ENCODE results near the gene ASNS. TPM values are rescaled to one million over a fixed set of nuclear protein-coding genes. Genes with fewer than 3 reads are reported as not detected.

ASNS gene
- total and polyA plus RNA-seq, 2 experiments from 2014 or later: 163 to 166 TPM

- no peaks in the 10 kb centered on the region for H3K27me3 ChIP-seq (ENCODE audit: insufficient read depth)
- Mint-ChIP-seq H3K9me3 (no peaks in the 10 kb centered on the region), H3K36me3 (ENCODE audit: low read depth) (peaks cover 89% of the 10 kb centered on the region), H3K27ac (no peak overlapping the region), H3K27me3 (ENCODE audit: insufficient read depth, low read depth, poor library complexity) (peaks cover 8% of the 10 kb centered on the region), H3K4me3 (no peak overlapping the region), H3K4me1 (no peaks in the 10 kb centered on the region)
- no peak overlapping the region for H3K4me3 ChIP-seq
- H3K36me3 ChIP-seq (ENCODE audit: insufficient read depth): peaks cover 68% of the 10 kb centered on the region
- H3F3A ChIP-seq (replicated peaks; ENCODE audit: low read depth): no peaks in the 10 kb centered on the region
- H3K9me2 ChIP-seq (ENCODE audit: insufficient read depth): no peaks in the 10 kb centered on the region
- TF ChIP-seq, protein P1, sequence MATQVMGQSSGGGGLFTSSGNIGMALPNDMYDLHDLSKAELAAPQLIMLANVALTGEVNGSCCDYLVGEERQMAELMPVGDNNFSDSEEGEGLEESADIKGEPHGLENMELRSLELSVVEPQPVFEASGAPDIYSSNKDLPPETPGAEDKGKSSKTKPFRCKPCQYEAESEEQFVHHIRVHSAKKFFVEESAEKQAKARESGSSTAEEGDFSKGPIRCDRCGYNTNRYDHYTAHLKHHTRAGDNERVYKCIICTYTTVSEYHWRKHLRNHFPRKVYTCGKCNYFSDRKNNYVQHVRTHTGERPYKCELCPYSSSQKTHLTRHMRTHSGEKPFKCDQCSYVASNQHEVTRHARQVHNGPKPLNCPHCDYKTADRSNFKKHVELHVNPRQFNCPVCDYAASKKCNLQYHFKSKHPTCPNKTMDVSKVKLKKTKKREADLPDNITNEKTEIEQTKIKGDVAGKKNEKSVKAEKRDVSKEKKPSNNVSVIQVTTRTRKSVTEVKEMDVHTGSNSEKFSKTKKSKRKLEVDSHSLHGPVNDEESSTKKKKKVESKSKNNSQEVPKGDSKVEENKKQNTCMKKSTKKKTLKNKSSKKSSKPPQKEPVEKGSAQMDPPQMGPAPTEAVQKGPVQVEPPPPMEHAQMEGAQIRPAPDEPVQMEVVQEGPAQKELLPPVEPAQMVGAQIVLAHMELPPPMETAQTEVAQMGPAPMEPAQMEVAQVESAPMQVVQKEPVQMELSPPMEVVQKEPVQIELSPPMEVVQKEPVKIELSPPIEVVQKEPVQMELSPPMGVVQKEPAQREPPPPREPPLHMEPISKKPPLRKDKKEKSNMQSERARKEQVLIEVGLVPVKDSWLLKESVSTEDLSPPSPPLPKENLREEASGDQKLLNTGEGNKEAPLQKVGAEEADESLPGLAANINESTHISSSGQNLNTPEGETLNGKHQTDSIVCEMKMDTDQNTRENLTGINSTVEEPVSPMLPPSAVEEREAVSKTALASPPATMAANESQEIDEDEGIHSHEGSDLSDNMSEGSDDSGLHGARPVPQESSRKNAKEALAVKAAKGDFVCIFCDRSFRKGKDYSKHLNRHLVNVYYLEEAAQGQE (IDR thresholded peaks at IDR 0.05; ENCODE audit: unreplicated experiment): no peak
- TF ChIP-seq ZNF114 (CRISPR knock-in tag; IDR thresholded peaks at IDR 0.05) (no peak), JUNB (IDR thresholded peaks at IDR 0.05; ENCODE audit: unreplicated experiment) (no peak)
- TF ChIP-seq, protein P2, sequence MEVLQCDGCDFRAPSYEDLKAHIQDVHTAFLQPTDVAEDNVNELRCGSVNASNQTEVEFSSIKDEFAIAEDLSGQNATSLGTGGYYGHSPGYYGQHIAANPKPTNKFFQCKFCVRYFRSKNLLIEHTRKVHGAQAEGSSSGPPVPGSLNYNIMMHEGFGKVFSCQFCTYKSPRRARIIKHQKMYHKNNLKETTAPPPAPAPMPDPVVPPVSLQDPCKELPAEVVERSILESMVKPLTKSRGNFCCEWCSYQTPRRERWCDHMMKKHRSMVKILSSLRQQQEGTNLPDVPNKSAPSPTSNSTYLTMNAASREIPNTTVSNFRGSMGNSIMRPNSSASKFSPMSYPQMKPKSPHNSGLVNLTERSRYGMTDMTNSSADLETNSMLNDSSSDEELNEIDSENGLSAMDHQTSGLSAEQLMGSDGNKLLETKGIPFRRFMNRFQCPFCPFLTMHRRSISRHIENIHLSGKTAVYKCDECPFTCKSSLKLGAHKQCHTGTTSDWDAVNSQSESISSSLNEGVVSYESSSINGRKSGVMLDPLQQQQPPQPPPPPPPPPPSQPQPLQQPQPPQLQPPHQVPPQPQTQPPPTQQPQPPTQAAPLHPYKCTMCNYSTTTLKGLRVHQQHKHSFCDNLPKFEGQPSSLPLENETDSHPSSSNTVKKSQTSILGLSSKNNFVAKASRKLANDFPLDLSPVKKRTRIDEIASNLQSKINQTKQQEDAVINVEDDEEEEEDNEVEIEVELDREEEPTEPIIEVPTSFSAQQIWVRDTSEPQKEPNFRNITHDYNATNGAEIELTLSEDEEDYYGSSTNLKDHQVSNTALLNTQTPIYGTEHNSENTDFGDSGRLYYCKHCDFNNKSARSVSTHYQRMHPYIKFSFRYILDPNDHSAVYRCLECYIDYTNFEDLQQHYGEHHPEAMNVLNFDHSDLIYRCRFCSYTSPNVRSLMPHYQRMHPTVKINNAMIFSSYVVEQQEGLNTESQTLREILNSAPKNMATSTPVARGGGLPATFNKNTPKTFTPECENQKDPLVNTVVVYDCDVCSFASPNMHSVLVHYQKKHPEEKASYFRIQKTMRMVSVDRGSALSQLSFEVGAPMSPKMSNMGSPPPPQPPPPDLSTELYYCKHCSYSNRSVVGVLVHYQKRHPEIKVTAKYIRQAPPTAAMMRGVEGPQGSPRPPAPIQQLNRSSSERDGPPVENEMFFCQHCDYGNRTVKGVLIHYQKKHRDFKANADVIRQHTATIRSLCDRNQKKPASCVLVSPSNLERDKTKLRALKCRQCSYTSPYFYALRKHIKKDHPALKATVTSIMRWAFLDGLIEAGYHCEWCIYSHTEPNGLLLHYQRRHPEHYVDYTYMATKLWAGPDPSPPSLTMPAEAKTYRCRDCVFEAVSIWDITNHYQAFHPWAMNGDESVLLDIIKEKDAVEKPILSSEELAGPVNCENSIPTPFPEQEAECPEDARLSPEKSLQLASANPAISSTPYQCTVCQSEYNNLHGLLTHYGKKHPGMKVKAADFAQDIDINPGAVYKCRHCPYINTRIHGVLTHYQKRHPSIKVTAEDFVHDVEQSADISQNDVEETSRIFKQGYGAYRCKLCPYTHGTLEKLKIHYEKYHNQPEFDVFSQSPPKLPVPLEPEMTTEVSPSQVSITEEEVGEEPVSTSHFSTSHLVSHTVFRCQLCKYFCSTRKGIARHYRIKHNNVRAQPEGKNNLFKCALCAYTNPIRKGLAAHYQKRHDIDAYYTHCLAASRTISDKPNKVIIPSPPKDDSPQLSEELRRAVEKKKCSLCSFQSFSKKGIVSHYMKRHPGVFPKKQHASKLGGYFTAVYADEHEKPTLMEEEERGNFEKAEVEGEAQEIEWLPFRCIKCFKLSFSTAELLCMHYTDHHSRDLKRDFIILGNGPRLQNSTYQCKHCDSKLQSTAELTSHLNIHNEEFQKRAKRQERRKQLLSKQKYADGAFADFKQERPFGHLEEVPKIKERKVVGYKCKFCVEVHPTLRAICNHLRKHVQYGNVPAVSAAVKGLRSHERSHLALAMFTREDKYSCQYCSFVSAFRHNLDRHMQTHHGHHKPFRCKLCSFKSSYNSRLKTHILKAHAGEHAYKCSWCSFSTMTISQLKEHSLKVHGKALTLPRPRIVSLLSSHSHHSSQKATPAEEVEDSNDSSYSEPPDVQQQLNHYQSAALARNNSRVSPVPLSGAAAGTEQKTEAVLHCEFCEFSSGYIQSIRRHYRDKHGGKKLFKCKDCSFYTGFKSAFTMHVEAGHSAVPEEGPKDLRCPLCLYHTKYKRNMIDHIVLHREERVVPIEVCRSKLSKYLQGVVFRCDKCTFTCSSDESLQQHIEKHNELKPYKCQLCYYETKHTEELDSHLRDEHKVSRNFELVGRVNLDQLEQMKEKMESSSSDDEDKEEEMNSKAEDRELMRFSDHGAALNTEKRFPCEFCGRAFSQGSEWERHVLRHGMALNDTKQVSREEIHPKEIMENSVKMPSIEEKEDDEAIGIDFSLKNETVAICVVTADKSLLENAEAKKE (CRISPR knock-in tag; IDR thresholded peaks at IDR 0.05): no peak
- H3K27ac ChIP-seq (ENCODE audit: low read depth): no peak overlapping the region
- DNase-seq (ENCODE audit: low spot score) (no peak), ATAC-seq (no peak)
- no peak overlapping the region for H2AFZ ChIP-seq
- H3K79me2 ChIP-seq (replicated peaks; ENCODE audit: insufficient read depth): 0 out of 2 replicates have a peak, but pooled peaks cover 1% of the 10 kb centered on the region
- no peaks in the 10 kb centered on the region for H3K4me1 ChIP-seq (ENCODE audit: insufficient read depth)
- H3K4me2 ChIP-seq: no peak overlapping the region
- peaks cover 15% of the 10 kb centered on the region; the same call in 1 of the 2 replicates for H4K20me1 ChIP-seq (replicated peaks; ENCODE audit: insufficient read depth)
Measured at GRCh38 chr7:97858221-97858620, 14.0 kb downstream of the ASNS start.
